WERI-Rb-1 (cell line): ENCODE measurements around the gene VAMP8.

ENCODE experiments used
- DNase-seq: peaks from one replicate; pipeline ENCODE4 v3.0.0-alpha.2; 2020
- H3K27ac ChIP-seq: fragments of 250-450 bp; sonication (Bioruptor Pico); 2 replicates; pipeline ENCODE4 v1.5.1; 2020; ENCODE audit warnings: mild to moderate bottlenecking, moderate library complexity
- H3K27me3 ChIP-seq: fragments of 250-450 bp; sonication (Bioruptor Pico); 2 replicates; pipeline ENCODE4 v1.5.1; 2021; ENCODE audit warnings: mild to moderate bottlenecking, low read depth, moderate library complexity; ENCODE audit not compliant: insufficient read depth, severe bottlenecking
- H3K36me3 ChIP-seq: fragments of 250-450 bp; sonication (Bioruptor Pico); 2 replicates; pipeline ENCODE4 v1.5.1; 2020; ENCODE audit warnings: mild to moderate bottlenecking, moderate library complexity
- H3K4me3 ChIP-seq: 2 replicates; pipeline ENCODE4 v1.5.1; 2011; ENCODE audit warnings: low read depth, mild to moderate bottlenecking, control low read depth, low read length
- H3K9me3 ChIP-seq: fragments of 250-450 bp; sonication (Bioruptor Pico); 2 replicates; pipeline ENCODE4 v1.5.1; 2021; ENCODE audit warnings: mild to moderate bottlenecking, moderate library complexity; ENCODE audit not compliant: severe bottlenecking
- TF ChIP-seq, protein P1 (sequence below): IDR thresholded peaks from 2 replicates; pipeline ENCODE4 v1.5.1; 2011; ENCODE audit warnings: low read depth, mild to moderate bottlenecking, control low read depth, inconsistent platforms, low read length

Gene VAMP8

GRCh38 chr2:85631316-85631715, 53.9 kb downstream of the VAMP8 start:
- H3K36me3 ChIP-seq: peaks cover 91% of the 10 kb centered on the region
- no peaks in the 10 kb centered on the region for H3K27me3 ChIP-seq
- TF ChIP-seq, protein P1, sequence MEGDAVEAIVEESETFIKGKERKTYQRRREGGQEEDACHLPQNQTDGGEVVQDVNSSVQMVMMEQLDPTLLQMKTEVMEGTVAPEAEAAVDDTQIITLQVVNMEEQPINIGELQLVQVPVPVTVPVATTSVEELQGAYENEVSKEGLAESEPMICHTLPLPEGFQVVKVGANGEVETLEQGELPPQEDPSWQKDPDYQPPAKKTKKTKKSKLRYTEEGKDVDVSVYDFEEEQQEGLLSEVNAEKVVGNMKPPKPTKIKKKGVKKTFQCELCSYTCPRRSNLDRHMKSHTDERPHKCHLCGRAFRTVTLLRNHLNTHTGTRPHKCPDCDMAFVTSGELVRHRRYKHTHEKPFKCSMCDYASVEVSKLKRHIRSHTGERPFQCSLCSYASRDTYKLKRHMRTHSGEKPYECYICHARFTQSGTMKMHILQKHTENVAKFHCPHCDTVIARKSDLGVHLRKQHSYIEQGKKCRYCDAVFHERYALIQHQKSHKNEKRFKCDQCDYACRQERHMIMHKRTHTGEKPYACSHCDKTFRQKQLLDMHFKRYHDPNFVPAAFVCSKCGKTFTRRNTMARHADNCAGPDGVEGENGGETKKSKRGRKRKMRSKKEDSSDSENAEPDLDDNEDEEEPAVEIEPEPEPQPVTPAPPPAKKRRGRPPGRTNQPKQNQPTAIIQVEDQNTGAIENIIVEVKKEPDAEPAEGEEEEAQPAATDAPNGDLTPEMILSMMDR: no peak
- H3K9me3 ChIP-seq: no peaks in the 10 kb centered on the region
- no peak overlapping the region for H3K4me3 ChIP-seq
- DNase-seq: no peak
- no peak overlapping the region for H3K27ac ChIP-seq
